ENCODE data around the gene RXRA. TPM values are rescaled to one million over a fixed set of nuclear protein-coding genes. Genes with fewer than 3 reads are reported as not detected.

Gene RXRA
- polyA plus RNA-seq, 1 donor from 2014 or later, result 2.7 TPM

- H3K27me3 ChIP-seq (ENCODE audit: insufficient read depth, low read depth, low read length), result no peaks in the 10 kb centered on the region
- H3K36me3 ChIP-seq (ENCODE audit: insufficient read depth, low read length), result no peaks in the 10 kb centered on the region
- H3K4me3 ChIP-seq (ENCODE audit: low read length), result no peak overlapping the region
- no peak overlapping the region for H3K4me2 ChIP-seq (ENCODE audit: low read length)
- no peaks in the 10 kb centered on the region for H3K79me2 ChIP-seq (replicated peaks; ENCODE audit: insufficient read depth, low read length)
- no peaks in the 10 kb centered on the region for H3F3A ChIP-seq (ENCODE audit: insufficient read depth, low read length, poor library complexity, severe bottlenecking)
- no peaks in the 10 kb centered on the region for H4K20me1 ChIP-seq (ENCODE audit: insufficient read depth)
- no peak overlapping the region for H3K9ac ChIP-seq (ENCODE audit: low read length)
- no peaks in the 10 kb centered on the region for H3K9me2 ChIP-seq (ENCODE audit: insufficient read depth, low read length)
- TF ChIP-seq, protein P1, sequence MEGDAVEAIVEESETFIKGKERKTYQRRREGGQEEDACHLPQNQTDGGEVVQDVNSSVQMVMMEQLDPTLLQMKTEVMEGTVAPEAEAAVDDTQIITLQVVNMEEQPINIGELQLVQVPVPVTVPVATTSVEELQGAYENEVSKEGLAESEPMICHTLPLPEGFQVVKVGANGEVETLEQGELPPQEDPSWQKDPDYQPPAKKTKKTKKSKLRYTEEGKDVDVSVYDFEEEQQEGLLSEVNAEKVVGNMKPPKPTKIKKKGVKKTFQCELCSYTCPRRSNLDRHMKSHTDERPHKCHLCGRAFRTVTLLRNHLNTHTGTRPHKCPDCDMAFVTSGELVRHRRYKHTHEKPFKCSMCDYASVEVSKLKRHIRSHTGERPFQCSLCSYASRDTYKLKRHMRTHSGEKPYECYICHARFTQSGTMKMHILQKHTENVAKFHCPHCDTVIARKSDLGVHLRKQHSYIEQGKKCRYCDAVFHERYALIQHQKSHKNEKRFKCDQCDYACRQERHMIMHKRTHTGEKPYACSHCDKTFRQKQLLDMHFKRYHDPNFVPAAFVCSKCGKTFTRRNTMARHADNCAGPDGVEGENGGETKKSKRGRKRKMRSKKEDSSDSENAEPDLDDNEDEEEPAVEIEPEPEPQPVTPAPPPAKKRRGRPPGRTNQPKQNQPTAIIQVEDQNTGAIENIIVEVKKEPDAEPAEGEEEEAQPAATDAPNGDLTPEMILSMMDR (IDR thresholded peaks at IDR 0.05; ENCODE audit: poor library complexity, severe bottlenecking), result no peak
- TF ChIP-seq POLR2AphosphoS5 (IDR thresholded peaks at IDR 0.05) (no peak), RAD21 (conservative IDR thresholded peaks at IDR 0.05) (no peak), MXI1 (conservative IDR thresholded peaks at IDR 0.05; ENCODE audit: poor library complexity, severe bottlenecking) (no peak), EP300 (conservative IDR thresholded peaks at IDR 0.05; ENCODE audit: poor library complexity, severe bottlenecking) (no peak), SMC3 (conservative IDR thresholded peaks at IDR 0.05; ENCODE audit: poor library complexity) (no peak), TAF1 (IDR thresholded peaks at IDR 0.05; ENCODE audit: low read depth) (no peak), EZH2 (IDR thresholded peaks at IDR 0.05; ENCODE audit: borderline replicate concordance, insufficient read depth, low read length, poor library complexity, severe bottlenecking) (no peak)
- TF ChIP-seq, protein P2, sequence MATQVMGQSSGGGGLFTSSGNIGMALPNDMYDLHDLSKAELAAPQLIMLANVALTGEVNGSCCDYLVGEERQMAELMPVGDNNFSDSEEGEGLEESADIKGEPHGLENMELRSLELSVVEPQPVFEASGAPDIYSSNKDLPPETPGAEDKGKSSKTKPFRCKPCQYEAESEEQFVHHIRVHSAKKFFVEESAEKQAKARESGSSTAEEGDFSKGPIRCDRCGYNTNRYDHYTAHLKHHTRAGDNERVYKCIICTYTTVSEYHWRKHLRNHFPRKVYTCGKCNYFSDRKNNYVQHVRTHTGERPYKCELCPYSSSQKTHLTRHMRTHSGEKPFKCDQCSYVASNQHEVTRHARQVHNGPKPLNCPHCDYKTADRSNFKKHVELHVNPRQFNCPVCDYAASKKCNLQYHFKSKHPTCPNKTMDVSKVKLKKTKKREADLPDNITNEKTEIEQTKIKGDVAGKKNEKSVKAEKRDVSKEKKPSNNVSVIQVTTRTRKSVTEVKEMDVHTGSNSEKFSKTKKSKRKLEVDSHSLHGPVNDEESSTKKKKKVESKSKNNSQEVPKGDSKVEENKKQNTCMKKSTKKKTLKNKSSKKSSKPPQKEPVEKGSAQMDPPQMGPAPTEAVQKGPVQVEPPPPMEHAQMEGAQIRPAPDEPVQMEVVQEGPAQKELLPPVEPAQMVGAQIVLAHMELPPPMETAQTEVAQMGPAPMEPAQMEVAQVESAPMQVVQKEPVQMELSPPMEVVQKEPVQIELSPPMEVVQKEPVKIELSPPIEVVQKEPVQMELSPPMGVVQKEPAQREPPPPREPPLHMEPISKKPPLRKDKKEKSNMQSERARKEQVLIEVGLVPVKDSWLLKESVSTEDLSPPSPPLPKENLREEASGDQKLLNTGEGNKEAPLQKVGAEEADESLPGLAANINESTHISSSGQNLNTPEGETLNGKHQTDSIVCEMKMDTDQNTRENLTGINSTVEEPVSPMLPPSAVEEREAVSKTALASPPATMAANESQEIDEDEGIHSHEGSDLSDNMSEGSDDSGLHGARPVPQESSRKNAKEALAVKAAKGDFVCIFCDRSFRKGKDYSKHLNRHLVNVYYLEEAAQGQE (IDR thresholded peaks at IDR 0.05; ENCODE audit: borderline replicate concordance), result no peak
- H2AFZ ChIP-seq (ENCODE audit: low read depth, low read length), result no peak overlapping the region
- H3K9me3 ChIP-seq (ENCODE audit: low read length), result no peaks in the 10 kb centered on the region
- H3K27ac ChIP-seq (ENCODE audit: low read length), result no peak overlapping the region
These were observed 45.5 kb downstream of the RXRA start for GRCh38 chr9:134371731-134372130.

DNA sequence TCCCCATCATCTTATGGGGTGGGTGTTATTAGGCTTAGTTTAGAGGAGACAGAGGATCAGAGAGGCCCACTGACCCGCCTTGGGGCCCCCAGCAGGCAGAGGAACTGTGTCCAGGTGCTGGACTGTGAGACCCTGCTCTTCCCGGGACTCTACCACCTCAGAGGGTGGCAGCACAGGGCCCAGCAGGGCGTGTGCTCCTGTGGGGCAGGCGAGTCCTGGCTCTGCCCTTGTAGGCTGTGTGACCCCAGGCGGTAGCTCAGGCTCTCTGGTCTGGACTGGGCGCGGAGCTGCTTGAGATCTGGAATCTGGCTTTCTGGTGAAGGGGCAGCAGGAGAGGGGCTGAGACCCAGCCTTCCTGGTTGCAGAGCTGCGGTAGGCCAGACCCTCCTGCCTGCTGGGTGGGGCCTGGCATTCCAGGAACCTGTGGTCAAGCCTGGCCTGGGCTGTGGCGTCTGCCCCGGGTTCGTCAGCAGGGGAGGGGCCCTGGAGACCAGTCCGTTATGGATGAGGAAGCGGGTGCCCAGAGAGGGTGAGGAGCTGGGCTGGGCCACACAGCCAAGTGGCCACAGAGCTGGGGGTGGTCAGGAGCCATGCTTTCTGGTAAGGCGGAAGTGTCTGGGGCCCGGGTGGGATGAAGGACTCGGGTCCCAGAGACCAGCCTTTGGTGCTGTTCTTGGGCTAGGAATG, 46.5 kb downstream of the RXRA start:
- H3K27me3 ChIP-seq (ENCODE audit: insufficient read depth, low read depth, low read length), result no peaks in the 10 kb centered on the region
- no peaks in the 10 kb centered on the region for H3K9me2 ChIP-seq (ENCODE audit: insufficient read depth, low read length)
- H3K9ac ChIP-seq (ENCODE audit: low read length), result no peak overlapping the region
- H4K20me1 ChIP-seq (ENCODE audit: insufficient read depth), result no peaks in the 10 kb centered on the region
- H3K4me3 ChIP-seq (ENCODE audit: low read length), result no peak overlapping the region
- H3K79me2 ChIP-seq (replicated peaks; ENCODE audit: insufficient read depth, low read length), result no peaks in the 10 kb centered on the region
- H3K27ac ChIP-seq (ENCODE audit: low read length), result no peak overlapping the region
- H2AFZ ChIP-seq (ENCODE audit: low read depth, low read length), result no peak overlapping the region
- no peaks in the 10 kb centered on the region for H3K9me3 ChIP-seq (ENCODE audit: low read length)
- TF ChIP-seq POLR2AphosphoS5 (IDR thresholded peaks at IDR 0.05), result no peak
- no peak for TF ChIP-seq EZH2 (IDR thresholded peaks at IDR 0.05; ENCODE audit: borderline replicate concordance, insufficient read depth, low read length, poor library complexity, severe bottlenecking)
- TF ChIP-seq EP300 (conservative IDR thresholded peaks at IDR 0.05; ENCODE audit: poor library complexity, severe bottlenecking), result no peak
- H3F3A ChIP-seq (ENCODE audit: insufficient read depth, low read length, poor library complexity, severe bottlenecking), result no peaks in the 10 kb centered on the region
- no peak overlapping the region for H3K4me2 ChIP-seq (ENCODE audit: low read length)
- H3K36me3 ChIP-seq (ENCODE audit: insufficient read depth, low read length), result no peaks in the 10 kb centered on the region
